Measurements from ENCODE around the gene REXO4.

Gene REXO4

GRCh38 chr9:133375724-133376654 lies 41.8 kb downstream of the REXO4 start, which contains the start of the genes STKLD1 and SURF4:
Gene STKLD1, plus strand, starts transcription at chr9:133376366. Its CDS starts 108 bp downstream, at chr9:133376474.
Gene SURF4, minus strand, starts transcription at chr9:133376060. Its CDS starts 91 bp downstream, at chr9:133375969.
- peak within 1 kb of the TSS; percentile 84 for H3K4me2 ChIP-seq (ENCODE audit: low read depth, low read length, poor library complexity, severe bottlenecking)
- TF ChIP-seq CTCF (conservative IDR thresholded peaks at IDR 0.05; ENCODE audit: low read length) = no peak
- no peak for TF ChIP-seq EZH2phosphoT487 (IDR thresholded peaks at IDR 0.05; ENCODE audit: borderline replicate concordance)
- H3K9ac ChIP-seq (ENCODE audit: low read depth, low read length, poor library complexity, severe bottlenecking) = peak within 1 kb of the TSS; percentile 96
- H3K4me3 ChIP-seq (ENCODE audit: low read length, poor library complexity, severe bottlenecking) = peak within 1 kb of the TSS; percentile 99
- peaks cover 49% of the 10 kb centered on the region for H3K79me2 ChIP-seq (ENCODE audit: insufficient read depth, low read length)
- H3K36me3 ChIP-seq (ENCODE audit: insufficient read depth, low read length) = no peaks in the 10 kb centered on the region
- peaks cover 41% of the 10 kb centered on the region for H3K4me1 ChIP-seq (ENCODE audit: insufficient read depth, low read length, poor library complexity, severe bottlenecking)
- H2AFZ ChIP-seq (ENCODE audit: low read length) = peak within 1 kb of the TSS; percentile 89
- no peaks in the 10 kb centered on the region for H3K9me3 ChIP-seq (ENCODE audit: insufficient read depth, low read depth, low read length)
- no peaks in the 10 kb centered on the region for H3K27me3 ChIP-seq (ENCODE audit: insufficient read depth, low read length, poor library complexity, severe bottlenecking)
- H3K9me2 ChIP-seq (replicated peaks; ENCODE audit: low read depth, low read length) = no peaks in the 10 kb centered on the region
- peaks cover 13% of the 10 kb centered on the region for H3F3A ChIP-seq (ENCODE audit: low read depth)
- H4K20me1 ChIP-seq (ENCODE audit: insufficient read depth, low read length, poor library complexity, severe bottlenecking) = peaks cover 47% of the 10 kb centered on the region

GRCh38 chr9:133375116-133375723 lies 42.6 kb downstream of the REXO4 start:
- Histone ChIP-seq H3K79me2 (ENCODE audit: insufficient read depth, low read length) (peaks cover 56% of the 10 kb centered on the region), H3F3A (ENCODE audit: low read depth) (peaks cover 16% of the 10 kb centered on the region)

More at GRCh38 chr9:133375116-133375723, 42.6 kb downstream of the REXO4 start:
- H3K9me3 ChIP-seq (ENCODE audit: insufficient read depth, low read depth, low read length) = no peaks in the 10 kb centered on the region
- no peaks in the 10 kb centered on the region for H3K9me2 ChIP-seq (replicated peaks; ENCODE audit: low read depth, low read length)
- no peaks in the 10 kb centered on the region for H3K27me3 ChIP-seq (ENCODE audit: insufficient read depth, low read length, poor library complexity, severe bottlenecking)
- H3K9ac ChIP-seq (ENCODE audit: low read depth, low read length, poor library complexity, severe bottlenecking) = peak overlapping the region; percentile 96
- H3K4me3 ChIP-seq (ENCODE audit: low read length, poor library complexity, severe bottlenecking) = peak overlapping the region; percentile 99
- H3K36me3 ChIP-seq (ENCODE audit: insufficient read depth, low read length) = peaks cover under 1% of the 10 kb centered on the region; the same call in 1 of the 2 replicates
- TF ChIP-seq EZH2phosphoT487 (IDR thresholded peaks at IDR 0.05; ENCODE audit: borderline replicate concordance) (no peak), CTCF (conservative IDR thresholded peaks at IDR 0.05; ENCODE audit: low read length) (peak; percentile 48)
- peaks cover 48% of the 10 kb centered on the region for H3K4me1 ChIP-seq (ENCODE audit: insufficient read depth, low read length, poor library complexity, severe bottlenecking)
- peak overlapping the region; percentile 84 for H3K4me2 ChIP-seq (ENCODE audit: low read depth, low read length, poor library complexity, severe bottlenecking)
- H4K20me1 ChIP-seq (ENCODE audit: insufficient read depth, low read length, poor library complexity, severe bottlenecking) = peaks cover 54% of the 10 kb centered on the region
- no peak overlapping the region for H2AFZ ChIP-seq (ENCODE audit: low read length)
